Duodenal mucosa (tissue), 2 donors: Measurements from ENCODE around the gene TTC5.

Experiments
- H3K27ac ChIP-seq: one replicate; pipeline ENCODE4 v1.7.0; 2013; ENCODE audit warnings: low read depth, low read length
- H3K27me3 ChIP-seq, 2 donors: one replicate each; pipeline ENCODE4 v1.7.0; 2013; ENCODE audit warnings: low read length in 2 of 2, control low read depth in 1 of 2; ENCODE audit not compliant: insufficient read depth in 2 of 2, control insufficient read depth in 1 of 2
- H3K36me3 ChIP-seq, 2 donors: one replicate each; pipeline ENCODE4 v1.7.0; 2013; ENCODE audit warnings: low read length in 2 of 2, control low read depth in 1 of 2; ENCODE audit not compliant: insufficient read depth in 2 of 2, control insufficient read depth in 1 of 2
- H3K4me1 ChIP-seq, 2 donors: one replicate each; pipeline ENCODE4 v1.7.0; 2013; ENCODE audit warnings: low read length in 2 of 2, control low read depth in 1 of 2; ENCODE audit not compliant: insufficient read depth in 2 of 2, control insufficient read depth in 1 of 2
- H3K4me3 ChIP-seq, 2 donors: one replicate each; pipeline ENCODE4 v1.7.0; 2013; ENCODE audit warnings: low read length in 2 of 2, low read depth in 1 of 2
- H3K9ac ChIP-seq, 2 donors: one replicate each; pipeline ENCODE4 v1.7.0; 2013; ENCODE audit warnings: low read length in 2 of 2, low read depth in 1 of 2
- H3K9me3 ChIP-seq, 2 donors: one replicate each; pipeline ENCODE4 v1.7.0; 2013; ENCODE audit warnings: low read length in 2 of 2, control low read depth in 1 of 2; ENCODE audit not compliant: control insufficient read depth in 1 of 2

TTC5 gene

DNA sequence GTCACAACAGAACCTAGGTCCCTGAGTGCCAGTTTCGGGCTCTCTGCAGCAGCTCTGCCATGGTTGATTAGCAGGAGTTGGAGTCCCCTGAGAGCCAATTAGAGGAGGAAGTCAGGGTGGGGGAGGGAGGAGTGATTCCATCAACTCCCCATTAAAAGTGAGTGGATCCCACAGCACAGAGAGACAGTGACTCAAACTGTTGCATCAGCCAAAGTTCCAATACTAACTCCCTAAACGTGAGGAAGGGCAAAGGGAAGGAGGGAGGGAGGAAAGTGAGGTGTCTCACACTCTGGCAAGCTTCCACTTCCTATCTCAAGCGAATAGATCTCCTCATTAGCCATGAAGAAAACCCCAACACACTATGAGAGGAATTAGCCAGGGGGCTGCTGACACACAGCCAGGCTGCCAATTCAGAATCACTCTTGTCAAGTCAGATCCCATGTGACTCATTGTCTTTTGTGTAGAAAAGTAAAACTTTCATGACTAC is 43.1 kb downstream of the TTC5 start:
- no peaks in the 10 kb centered on the region for H3K36me3 ChIP-seq
- no peaks in the 10 kb centered on the region for H3K27me3 ChIP-seq
- no peaks in the 10 kb centered on the region for H3K4me1 ChIP-seq

DNA sequence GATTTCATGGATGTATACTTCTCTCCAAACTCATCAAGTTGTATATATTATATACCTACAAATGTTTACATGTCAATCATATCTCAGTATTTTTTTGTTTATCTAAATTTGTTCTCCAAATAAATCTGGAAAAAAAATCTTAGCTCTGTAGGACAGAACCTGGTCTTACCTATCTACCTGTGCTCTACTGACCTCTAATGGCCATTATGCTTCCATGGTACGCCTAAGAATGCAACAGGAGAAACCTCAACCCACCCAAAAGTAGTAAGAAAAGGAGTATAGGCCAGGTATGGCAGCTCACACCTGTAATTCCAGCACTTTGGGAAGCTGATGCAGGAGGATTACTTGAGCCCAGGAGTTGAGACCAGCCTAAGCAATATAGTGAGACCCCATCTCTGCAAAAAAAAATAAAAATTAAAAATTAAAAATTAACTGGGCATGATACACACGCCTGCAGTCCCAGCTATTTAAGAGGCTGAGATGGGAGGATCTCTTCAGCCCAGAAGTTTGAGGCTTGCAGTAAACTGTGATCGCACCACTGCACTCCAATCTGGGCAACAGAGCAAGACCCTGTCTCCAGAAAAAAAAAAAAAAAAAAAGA is 58.0 kb downstream of the TTC5 start:
- H3K36me3 ChIP-seq = no peaks in the 10 kb centered on the region
- no peak overlapping the region for H3K27ac ChIP-seq
- H3K4me1 ChIP-seq = no peaks in the 10 kb centered on the region
- H3K9me3 ChIP-seq = peaks cover 2 to 6% of the 10 kb centered on the region in 2 donors
- no peak overlapping the region for H3K4me3 ChIP-seq
- H3K9ac ChIP-seq = no peak overlapping the region
- no peaks in the 10 kb centered on the region for H3K27me3 ChIP-seq

More for the DNA sequence above, 43.1 kb downstream of the TTC5 start:
- Histone ChIP-seq H3K9ac (no peak overlapping the region), H3K4me3 (no peak overlapping the region), H3K9me3 (no peaks in the 10 kb centered on the region), H3K27ac (no peak overlapping the region)
